HG02981 (cell line): ENCODE data around the gene NPIPB2.
"Not testable (repeated sequence)": the region's sequence is repeated elsewhere in the genome, so short reads cannot be mapped to it uniquely, and the experiment has no call there.

Source experiments
- ATAC-seq: cut with Tn5 transposase; IDR thresholded peaks from one replicate; pipeline ENCODE4 v1.9.1; 2021; ENCODE audit warnings: mild to moderate bottlenecking, moderate library complexity; ENCODE audit not compliant: unreplicated experiment

NPIPB2 gene

GRCh38 chr16:11941945-11942344, at the start of gene NPIPB2:
NPIPB2 (minus strand) TSS chr16:11942045; CDS start chr16:11942045, 0 bp downstream.
- ATAC-seq = not testable (repeated sequence)

DNA sequence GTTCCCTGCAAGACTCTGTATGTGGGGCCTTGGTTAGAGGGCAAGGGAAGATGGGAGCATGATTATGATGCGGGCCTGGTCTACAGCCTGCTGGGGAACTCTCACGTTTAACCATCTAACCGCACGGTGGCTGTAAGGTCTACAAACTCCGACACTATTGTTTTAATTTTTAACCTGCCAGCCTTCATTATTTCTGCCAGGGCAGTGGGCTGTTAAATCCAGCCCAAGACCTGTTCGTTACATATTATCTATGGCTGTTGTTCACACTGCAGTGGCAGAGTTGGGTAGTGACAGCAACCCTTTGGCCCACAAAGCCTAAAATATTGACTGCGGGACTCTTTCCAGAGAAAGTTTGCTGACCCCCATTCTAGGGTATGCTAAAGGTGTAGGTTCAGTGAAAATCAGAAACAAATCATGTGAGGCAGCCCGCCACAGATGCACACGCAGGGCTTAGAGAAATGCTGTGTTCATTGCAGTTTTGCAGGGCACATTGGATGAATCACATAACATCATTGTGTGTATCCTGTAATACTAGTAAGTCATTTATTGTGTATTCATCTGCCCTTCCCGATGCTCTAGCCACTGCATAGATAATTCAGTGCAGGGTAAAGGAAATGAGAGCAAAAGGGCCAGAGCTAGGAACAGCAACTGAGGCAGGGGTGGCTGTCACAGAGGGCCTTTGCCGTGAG, 49.0 kb upstream of the NPIPB2 start:
- ATAC-seq = peak; percentile 55

DNA sequence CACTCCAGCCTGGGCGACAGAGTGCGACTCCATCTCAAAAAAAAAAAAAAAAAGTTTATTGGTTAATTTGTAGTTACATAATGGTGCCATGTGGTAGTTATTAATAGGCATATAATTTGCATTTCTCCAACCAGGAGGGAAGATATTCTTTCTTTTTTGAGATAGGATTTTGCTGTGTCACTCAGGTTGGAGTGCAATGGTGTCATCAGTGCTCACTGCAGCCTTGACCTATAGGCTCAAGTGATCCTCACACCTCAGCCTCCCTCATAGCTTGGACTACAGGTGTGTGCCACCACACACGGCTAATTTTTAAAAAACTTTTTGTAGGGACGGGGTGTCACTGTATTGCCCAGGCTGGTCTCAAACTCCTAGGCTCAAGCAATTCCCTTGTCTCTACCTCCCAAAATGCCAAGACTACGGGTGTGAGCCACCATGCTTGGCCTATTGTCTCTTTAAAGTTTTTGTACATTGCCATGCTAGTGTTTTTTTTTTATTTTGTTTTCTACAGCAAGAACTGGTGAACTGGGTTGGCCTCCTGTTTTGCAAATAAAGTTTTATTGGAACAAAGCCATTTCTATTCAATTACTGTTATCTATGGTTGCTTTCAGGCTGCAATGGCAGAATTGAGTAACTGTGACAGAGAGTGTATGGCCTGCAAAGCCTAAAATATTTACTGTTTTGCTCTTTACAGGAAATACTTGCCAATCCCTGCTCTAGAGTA, 46.6 kb upstream of the NPIPB2 start:
- ATAC-seq = no peak

DNA sequence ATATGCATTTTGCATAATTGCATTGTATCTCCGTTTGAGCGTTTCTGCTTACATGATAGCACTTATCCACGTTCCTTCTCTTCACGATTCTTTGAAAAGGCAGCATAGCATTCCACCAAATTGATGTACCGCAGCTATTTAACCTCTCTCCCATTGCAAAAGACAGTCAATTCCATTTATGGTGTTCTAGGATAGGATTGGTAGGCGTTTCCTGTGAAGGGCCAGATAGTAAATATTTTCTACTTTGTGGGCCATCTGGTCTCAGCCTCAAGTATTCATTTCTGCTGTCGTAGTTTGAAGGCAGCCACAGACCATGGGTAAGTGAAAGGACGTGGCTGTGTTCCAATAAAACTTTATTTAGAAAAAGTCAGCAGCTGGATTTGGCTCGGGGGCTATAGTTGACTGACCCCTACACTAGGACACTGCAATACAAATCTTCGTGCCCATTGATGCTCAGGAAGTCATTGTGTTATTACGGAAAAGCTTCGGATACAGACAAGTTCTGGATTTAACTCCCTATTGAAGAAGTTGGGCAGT, 44.7 kb upstream of the NPIPB2 start:
- ATAC-seq = no peak

GRCh38 chr16:11985250-11985649, 43.4 kb upstream of the NPIPB2 start:
- ATAC-seq = no peak

DNA sequence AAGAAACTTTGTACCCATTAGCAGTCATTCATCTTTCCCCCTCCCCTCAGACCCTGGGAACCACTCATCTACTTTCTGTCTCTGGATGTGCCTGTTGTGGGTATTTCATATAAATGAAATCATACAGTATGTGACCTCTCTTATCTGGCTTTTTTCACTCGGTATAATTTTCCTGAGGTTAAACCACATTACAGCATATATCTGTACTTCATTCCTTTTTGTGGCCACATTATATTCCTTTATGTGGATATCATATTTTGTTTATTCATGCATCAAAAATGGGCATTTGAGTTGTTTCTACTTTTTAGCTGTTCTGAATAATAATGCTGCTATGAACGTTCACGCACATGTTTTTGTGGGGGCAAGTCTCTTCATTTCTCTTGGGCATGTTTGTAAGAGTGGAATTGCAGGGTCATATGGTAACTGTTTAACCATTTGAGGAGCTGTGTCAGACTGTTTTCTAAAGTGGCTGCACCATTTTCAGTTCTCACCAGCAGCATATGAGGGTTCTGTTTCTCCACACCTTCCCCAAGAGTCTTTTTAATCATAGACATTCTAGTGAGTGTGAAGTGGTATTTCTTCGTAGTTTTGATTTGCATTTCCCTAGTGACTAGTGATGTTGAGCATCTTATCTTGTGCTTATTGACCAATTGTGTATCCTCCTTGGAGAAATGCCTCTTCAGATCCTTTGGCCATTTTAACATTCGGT, 38.4 kb upstream of the NPIPB2 start:
- ATAC-seq = peak; percentile 44

DNA sequence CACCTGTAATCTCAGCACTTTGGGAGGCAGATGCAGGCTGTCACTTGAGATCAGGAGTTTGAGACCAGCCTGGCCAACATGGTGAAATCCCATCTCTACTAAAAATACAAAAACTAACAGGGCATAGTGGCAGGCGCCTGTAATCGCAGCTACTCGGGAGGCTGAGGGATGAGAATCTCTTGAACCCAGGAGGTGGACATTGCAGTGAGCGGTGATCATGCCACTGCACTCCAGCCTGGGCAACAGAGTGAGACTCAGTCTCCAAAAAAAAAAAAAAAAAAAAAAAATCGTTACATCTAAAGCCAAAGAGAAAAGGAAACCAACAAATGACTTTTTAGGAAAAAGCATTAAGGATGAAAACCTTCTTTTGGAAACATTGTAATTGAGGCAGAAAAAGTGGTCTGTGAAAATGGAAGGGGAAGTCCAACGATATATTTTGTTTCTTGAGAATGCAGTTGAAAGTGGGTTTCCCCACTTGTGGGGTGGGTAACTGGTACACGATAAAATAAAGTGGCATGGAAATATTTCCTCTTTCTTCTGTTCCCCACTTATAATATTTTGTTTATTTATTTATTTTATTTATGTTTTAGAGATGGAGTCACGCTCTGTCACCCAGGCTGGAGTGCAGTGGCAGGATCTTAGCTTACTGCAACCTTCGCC, 37.3 kb upstream of the NPIPB2 start:
- no peak for ATAC-seq

DNA sequence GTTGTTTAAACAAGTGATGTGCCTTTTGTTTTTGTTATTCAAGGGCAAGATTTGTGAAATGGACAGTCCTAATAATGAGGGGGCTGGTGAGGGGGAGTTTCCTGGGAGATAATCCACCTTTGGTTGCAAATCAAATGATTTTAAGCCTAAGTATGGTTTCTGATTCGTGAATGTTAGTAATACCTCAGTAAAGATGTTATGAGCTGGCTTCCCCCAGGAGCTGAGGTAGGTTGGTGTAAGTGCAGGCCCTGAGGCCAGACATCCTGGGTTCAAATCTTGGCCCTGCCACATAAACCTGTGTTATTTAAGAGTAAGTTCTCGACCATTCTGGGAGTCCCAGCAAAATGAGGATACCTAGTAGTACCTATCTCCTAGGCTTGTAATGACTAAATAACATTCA, 36.2 kb upstream of the NPIPB2 start:
- ATAC-seq = no peak

GRCh38 chr16:11977376-11978041, 35.7 kb upstream of the NPIPB2 start:
- no peak for ATAC-seq

DNA sequence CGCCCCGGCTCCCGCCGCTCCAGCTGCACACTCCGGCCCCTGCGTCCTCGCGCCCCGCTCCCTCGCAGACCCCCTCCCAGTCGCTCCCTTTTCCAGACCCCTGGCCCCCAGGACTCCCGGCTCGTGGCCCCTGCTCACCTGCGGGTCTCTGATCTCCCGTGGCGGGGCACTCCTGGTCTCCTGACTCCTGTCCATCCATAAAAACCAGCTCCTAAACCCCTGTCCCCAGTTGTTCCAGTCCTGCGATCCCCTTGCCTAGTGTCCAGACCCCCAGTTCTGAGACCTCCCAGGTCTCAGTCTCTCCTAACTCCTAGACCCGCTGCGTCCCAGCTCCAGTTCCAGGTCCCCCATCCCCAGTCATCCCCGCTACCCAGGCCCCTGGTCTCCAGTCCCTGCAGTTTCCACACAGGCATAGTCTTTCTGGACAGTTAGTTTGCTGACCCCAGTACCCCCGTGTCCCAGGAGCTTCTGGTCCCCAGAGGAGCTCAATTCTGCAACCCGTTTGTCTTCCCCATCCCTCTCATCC, 35.1 kb upstream of the NPIPB2 start:
- ATAC-seq = no peak

GRCh38 chr16:11973070-11973469, 31.2 kb upstream of the NPIPB2 start:
- no peak for ATAC-seq

GRCh38 chr16:11972128-11972527, 30.3 kb upstream of the NPIPB2 start:
- no peak for ATAC-seq

DNA sequence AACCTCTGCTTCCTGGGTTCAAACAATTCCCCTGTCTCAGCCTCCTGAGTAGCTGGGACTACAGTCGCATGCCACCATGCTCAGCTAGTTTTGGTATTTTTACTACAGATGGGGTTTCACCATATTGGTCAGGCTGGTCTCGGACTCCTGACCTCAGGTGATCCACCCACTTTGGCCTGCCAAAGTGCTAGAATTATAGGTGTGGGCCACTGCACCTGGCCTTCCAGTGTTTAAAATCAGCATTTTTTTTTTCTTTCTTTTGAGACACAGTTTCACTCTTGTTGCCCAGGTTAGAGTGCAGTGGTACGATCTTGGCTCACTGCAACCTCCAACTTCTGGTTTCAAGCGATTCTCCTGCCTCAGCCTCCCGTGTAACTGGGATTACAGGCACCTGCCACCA, 28.4 kb upstream of the NPIPB2 start:
- ATAC-seq = not testable (repeated sequence)

DNA sequence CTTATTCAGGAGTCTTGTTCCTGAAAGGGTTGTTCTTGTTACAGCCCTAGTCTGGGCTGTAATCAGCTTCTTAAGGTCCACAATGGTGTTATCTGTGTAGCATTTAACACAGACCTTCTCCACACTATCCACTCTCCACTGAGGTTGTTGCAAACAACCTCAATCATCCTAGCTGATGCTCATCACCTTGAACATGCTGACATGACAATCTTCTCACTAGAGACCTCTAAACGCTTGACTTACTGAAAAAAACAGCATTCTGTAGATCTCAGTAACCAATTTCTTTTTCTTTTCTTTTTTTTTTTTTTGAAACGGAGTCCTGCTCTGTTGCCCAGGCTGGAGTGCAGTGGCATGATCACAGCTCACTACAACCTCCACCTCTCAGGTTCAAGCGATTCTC, 26.7 kb upstream of the NPIPB2 start:
- no peak for ATAC-seq

GRCh38 chr16:11967195-11967911, 25.5 kb upstream of the NPIPB2 start:
- ATAC-seq = no peak

- ATAC-seq = no peak
Measured at GRCh38 chr16:11966173-11966572, 24.3 kb upstream of the NPIPB2 start.

- ATAC-seq = peak; percentile 79
Measured at GRCh38 chr16:11964761-11965551, 23.1 kb upstream of the NPIPB2 start, which contains the start of gene TNFRSF17. TNFRSF17 (plus strand) TSS chr16:11965210; CDS start chr16:11965325, 115 bp downstream.

GRCh38 chr16:11963706-11964105, 21.9 kb upstream of the NPIPB2 start:
- no peak for ATAC-seq

DNA sequence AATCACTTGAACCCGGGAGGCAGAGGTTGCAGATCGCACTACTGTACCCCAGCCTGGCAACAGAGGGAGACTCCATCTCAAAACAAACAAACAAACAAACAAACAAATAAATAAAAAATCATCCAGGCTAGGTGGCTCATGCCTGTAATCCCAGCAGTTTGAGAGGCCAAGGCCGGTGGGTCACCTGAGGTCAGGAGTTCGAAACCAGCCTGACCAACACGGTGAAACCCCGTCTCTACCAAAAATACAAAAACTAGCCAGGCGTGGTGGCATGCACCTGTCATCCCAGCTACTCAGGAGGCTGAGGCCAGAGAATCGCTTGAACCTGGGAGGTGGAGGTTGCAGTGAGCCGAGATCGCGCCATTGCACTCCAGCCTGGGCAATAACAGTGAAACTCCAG, 21.1 kb upstream of the NPIPB2 start:
- ATAC-seq = not testable (repeated sequence)
